ENCODE measurements around the gene CXADR.

DNA sequence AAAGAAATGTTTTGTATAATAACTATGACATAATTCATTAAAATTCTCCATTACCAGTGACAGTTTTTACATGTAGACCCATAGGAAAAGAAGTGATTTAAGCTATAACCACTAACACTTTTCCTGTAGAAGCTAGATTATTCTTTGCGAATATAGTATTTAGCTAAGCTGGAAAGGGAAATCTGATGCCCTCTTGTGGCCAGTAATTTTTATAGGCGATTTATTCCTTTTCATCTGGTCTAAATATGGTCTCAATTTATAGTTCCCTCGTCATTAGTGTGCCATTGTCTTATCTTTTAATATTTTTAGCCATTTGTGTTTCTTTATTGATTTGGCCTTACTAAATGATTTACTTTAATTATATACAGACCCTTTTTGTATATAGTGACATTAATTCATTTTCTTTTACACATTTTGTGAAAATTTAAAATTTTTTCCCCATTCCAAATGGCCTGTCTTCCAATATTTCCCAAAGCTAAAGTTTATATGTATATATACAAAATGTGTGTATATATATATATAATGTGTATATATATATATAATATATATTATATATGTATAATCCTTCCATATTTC lies 73.1 kb downstream of the CXADR start:
- no peak for TF ChIP-seq POLR2AphosphoS5 (IDR thresholded peaks at IDR 0.05; ENCODE audit: low read depth)
- TF ChIP-seq, protein P1, sequence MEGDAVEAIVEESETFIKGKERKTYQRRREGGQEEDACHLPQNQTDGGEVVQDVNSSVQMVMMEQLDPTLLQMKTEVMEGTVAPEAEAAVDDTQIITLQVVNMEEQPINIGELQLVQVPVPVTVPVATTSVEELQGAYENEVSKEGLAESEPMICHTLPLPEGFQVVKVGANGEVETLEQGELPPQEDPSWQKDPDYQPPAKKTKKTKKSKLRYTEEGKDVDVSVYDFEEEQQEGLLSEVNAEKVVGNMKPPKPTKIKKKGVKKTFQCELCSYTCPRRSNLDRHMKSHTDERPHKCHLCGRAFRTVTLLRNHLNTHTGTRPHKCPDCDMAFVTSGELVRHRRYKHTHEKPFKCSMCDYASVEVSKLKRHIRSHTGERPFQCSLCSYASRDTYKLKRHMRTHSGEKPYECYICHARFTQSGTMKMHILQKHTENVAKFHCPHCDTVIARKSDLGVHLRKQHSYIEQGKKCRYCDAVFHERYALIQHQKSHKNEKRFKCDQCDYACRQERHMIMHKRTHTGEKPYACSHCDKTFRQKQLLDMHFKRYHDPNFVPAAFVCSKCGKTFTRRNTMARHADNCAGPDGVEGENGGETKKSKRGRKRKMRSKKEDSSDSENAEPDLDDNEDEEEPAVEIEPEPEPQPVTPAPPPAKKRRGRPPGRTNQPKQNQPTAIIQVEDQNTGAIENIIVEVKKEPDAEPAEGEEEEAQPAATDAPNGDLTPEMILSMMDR (IDR thresholded peaks at IDR 0.05; ENCODE audit: insufficient read depth, low read length), result peak; percentile 23

All from HL-60 (cell line).